Neural crest cell (in vitro differentiated cells): ENCODE results near the gene PIGZ. TPM values are rescaled to one million over a fixed set of nuclear protein-coding genes. Genes with fewer than 3 reads are reported as not detected.

Source experiments
- DNase-seq: peaks from one replicate; pipeline ENCODE4 v3.0.0; 2021; ENCODE audit warnings: low read depth, mixed read lengths, low spot score
- H3K27ac Mint-ChIP-seq: one replicate; pipeline ENCODE4 v1.8.0; 2021; ENCODE audit warnings: mild to moderate bottlenecking, mixed read lengths; ENCODE audit not compliant: unreplicated experiment
- H3K27me3 Mint-ChIP-seq: 2 replicates; pipeline ENCODE4 v1.8.0; 2021; ENCODE audit warnings: low read depth, mild to moderate bottlenecking, mixed read lengths
- H3K36me3 Mint-ChIP-seq: 2 replicates; pipeline ENCODE4 v1.8.0; 2021; ENCODE audit warnings: low read depth, mild to moderate bottlenecking, mixed read lengths
- H3K4me1 Mint-ChIP-seq: 2 replicates; pipeline ENCODE4 v1.8.0; 2021; ENCODE audit warnings: mixed read lengths
- H3K4me3 Mint-ChIP-seq: one replicate; pipeline ENCODE4 v1.8.0; 2021; ENCODE audit warnings: mild to moderate bottlenecking, mixed read lengths
- H3K9me3 Mint-ChIP-seq: 2 replicates; pipeline ENCODE4 v1.8.0; 2021; ENCODE audit warnings: mixed read lengths
- CTCF ChIP-seq: fragments of 200-600 bp; sonication (generic); conservative IDR thresholded peaks from 2 replicates; pipeline ENCODE4 v1.5.0; 2021; ENCODE audit warnings: antibody characterized with exemption, mild to moderate bottlenecking
- total RNA-seq: library from RNA; stranded (reverse); gene quantifications from 2 replicates; pipeline ENCODE4 v1.2.1, GENCODE V29; 2021

Gene PIGZ
- total RNA-seq, 1 donor from 2014 or later, result 1.9 TPM

GRCh38 chr3:196989721-196990262 is 21.2 kb upstream of the PIGZ start:
- DNase-seq, result no peak
- Mint-ChIP-seq H3K36me3 (no peaks in the 10 kb centered on the region), H3K27ac (no peak overlapping the region), H3K27me3 (no peaks in the 10 kb centered on the region), H3K9me3 (no peaks in the 10 kb centered on the region), H3K4me3 (no peak overlapping the region), H3K4me1 (no peaks in the 10 kb centered on the region)
- no peak for TF ChIP-seq CTCF

GRCh38 chr3:196988241-196989029 is 19.8 kb upstream of the PIGZ start:
- Mint-ChIP-seq H3K4me3 (no peak overlapping the region), H3K9me3 (peaks cover under 1% of the 10 kb centered on the region), H3K36me3 (peaks cover 1% of the 10 kb centered on the region), H3K27me3 (no peaks in the 10 kb centered on the region), H3K4me1 (no peaks in the 10 kb centered on the region), H3K27ac (no peak overlapping the region)
- DNase-seq, result no peak
- no peak for TF ChIP-seq CTCF

- no peaks in the 10 kb centered on the region for H3K4me1 Mint-ChIP-seq
- H3K27me3 Mint-ChIP-seq, result no peaks in the 10 kb centered on the region
- H3K27ac Mint-ChIP-seq, result no peak overlapping the region
- peaks cover 5% of the 10 kb centered on the region for H3K9me3 Mint-ChIP-seq
- DNase-seq, result no peak
- no peak overlapping the region for H3K4me3 Mint-ChIP-seq
- H3K36me3 Mint-ChIP-seq, result peaks cover 4% of the 10 kb centered on the region
- no peak for TF ChIP-seq CTCF
Observed at GRCh38 chr3:196987022-196987421, 18.4 kb upstream of the PIGZ start.

- Mint-ChIP-seq H3K27me3 (no peaks in the 10 kb centered on the region), H3K9me3 (peaks cover 9% of the 10 kb centered on the region), H3K4me3 (no peak overlapping the region), H3K36me3 (peaks cover 9% of the 10 kb centered on the region), H3K4me1 (no peaks in the 10 kb centered on the region), H3K27ac (no peak overlapping the region)
- peak; percentile 38 for TF ChIP-seq CTCF
- DNase-seq, result no peak
Observed at GRCh38 chr3:196985954-196986885, 17.6 kb upstream of the PIGZ start.

- H3K27me3 Mint-ChIP-seq, result no peaks in the 10 kb centered on the region
- peaks cover 9% of the 10 kb centered on the region for H3K9me3 Mint-ChIP-seq
- H3K4me3 Mint-ChIP-seq, result no peak overlapping the region
- no peak overlapping the region for H3K27ac Mint-ChIP-seq
- TF ChIP-seq CTCF, result no peak
- H3K4me1 Mint-ChIP-seq, result no peaks in the 10 kb centered on the region
- DNase-seq, result no peak
- peaks cover 9% of the 10 kb centered on the region for H3K36me3 Mint-ChIP-seq
Observed at GRCh38 chr3:196985298-196985697, 16.7 kb upstream of the PIGZ start.
